HG02763 (cell line): Measurements from ENCODE around the gene C22orf31.
"Not testable (repeated sequence)": the region's sequence is repeated elsewhere in the genome, so short reads cannot be mapped to it uniquely, and the experiment has no call there.

Experiments used
- ATAC-seq: cut with Tn5 transposase; IDR thresholded peaks from one replicate; pipeline ENCODE4 v1.9.1; 2021; ENCODE audit warnings: mild to moderate bottlenecking, moderate library complexity; ENCODE audit not compliant: unreplicated experiment

The C22orf31 gene

GRCh38 chr22:29055192-29055830, 6.3 kb downstream of the C22orf31 start:
- no peak for ATAC-seq

DNA sequence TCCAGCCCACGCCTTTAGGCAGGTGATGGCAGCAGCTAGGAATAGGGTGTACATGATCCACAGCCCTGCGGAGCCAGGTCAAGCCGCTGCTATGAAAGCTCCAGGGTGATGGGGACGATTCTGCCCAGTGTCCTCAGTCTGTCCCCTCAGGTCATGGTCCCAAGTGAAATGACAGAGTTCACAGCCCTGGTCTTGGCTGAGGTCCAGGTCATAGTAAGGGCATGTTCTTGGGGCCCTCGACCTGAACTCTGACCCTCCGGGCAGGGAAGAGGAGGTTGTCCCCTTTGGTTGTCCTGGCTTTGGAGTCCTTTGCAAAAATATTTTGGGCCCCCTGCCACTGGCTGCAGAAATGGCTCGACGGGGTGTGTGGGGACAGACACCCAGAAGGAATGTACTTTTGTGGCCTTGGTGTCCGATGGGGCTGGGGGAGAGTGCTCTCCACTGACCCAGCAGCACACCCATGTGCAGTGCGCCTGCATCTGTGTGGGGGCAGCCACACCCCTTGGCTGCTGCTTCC, 7.3 kb downstream of the C22orf31 start:
- no peak for ATAC-seq

DNA sequence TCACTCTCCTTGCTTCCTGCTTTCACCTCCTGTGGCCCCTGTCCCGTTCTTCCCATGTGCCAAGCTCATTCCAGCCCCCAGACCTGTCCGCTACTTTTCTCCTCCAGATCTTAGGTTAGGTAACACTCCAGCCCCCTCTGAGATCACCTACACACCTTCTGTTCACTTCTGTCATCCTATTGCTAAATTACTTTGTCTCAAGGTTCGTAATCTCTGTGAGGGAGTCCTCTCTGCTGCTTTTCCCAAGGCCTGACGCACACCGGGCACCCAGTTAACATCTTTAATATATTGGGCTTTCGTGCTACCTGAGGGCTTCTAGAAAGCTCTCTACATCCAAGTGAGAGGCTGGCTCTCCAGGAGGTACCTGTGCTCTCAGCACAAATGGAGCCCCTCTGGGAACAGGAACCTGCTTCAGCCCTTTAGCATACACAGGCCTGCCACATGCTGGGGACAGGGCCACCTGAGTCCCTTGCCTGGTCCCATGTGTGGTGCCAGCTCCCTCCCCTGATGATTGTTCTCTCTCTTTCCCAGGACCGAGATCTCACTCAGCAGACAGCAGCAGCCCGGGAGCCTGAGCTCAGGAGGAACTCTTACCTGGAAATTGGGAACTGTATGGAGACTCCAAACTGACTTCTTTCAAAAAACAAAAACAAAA, 8.5 kb downstream of the C22orf31 start:
- no peak for ATAC-seq

- ATAC-seq, result no peak
Observed at GRCh38 chr22:29050457-29050856, 11.2 kb downstream of the C22orf31 start.

DNA sequence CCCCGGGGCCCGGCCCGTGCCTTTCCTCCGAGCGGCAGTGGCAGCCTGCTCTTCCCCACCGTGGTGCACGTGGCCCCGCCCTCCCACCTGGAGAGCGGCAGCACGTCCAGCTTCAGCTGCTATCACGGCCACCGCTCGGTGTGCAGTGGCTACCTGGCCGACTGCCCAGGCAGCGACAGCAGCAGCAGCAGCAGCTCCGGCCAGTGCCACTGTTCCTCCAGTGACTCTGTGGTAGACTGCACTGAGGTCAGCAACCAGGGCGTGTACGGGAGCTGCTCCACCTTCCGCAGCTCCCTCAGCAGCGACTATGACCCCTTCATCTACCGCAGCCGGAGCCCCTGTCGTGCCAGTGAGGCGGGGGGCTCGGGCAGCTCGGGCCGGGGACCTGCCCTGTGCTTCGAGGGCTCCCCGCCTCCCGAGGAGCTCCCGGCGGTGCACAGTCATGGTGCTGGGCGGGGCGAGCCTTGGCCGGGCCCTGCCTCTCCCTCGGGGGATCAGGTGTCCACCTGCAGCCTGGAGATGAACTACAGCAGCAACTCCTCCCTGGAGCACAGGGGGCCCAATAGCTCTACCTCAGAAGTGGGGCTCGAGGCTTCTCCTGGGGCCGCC, 11.9 kb downstream of the C22orf31 start:
- no peak for ATAC-seq

- ATAC-seq, result no peak
Observed at GRCh38 chr22:29048822-29049654, 12.6 kb downstream of the C22orf31 start.

- no peak for ATAC-seq
Observed at GRCh38 chr22:29044657-29045176, 16.9 kb downstream of the C22orf31 start.

- no peak for ATAC-seq
Observed at GRCh38 chr22:29043906-29044575, 17.6 kb downstream of the C22orf31 start.

- ATAC-seq, result no peak
Observed at GRCh38 chr22:29041408-29041807, 20.2 kb downstream of the C22orf31 start.

GRCh38 chr22:29040385-29041275, 21.0 kb downstream of the C22orf31 start:
- ATAC-seq, result no peak

DNA sequence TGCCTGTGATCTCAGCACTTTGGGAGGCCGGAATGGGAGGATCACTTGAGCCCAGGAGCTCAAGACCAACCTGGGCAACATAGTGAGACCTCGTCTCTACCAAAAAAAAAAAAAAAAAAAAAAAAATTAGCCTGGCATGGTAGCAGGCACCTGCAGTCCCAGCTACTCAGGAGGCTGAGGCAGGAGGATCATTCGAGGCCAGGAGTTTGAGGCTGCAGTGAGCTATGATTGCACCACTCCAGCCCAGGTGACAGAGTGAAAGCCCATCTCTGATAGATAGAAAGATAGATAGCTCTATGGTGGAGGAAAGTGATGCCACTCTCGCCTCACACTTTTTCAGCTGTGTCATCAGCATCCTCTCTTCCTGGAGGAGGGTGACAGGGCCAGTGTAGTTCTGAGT, 21.9 kb downstream of the C22orf31 start:
- not testable (repeated sequence) for ATAC-seq

DNA sequence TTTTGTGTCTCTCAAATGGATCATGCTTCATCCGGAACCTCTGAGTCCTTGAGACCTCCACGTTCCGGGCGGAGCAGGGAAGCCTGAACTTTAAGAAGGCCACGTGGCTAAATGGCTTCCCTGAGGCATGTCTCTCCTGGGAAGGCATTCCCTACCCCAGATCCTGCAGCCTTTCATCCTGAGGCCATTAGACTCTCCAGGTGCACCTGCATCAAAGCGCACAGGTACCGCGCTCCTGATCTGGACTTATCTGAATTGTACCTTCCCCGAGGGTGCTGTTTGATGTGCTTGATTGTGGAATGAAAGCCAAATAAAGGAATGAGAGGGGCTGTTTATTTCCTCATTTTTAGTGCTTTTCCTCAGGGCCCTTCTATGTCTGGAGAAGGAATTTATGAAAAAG, 22.5 kb downstream of the C22orf31 start:
- ATAC-seq, result no peak

DNA sequence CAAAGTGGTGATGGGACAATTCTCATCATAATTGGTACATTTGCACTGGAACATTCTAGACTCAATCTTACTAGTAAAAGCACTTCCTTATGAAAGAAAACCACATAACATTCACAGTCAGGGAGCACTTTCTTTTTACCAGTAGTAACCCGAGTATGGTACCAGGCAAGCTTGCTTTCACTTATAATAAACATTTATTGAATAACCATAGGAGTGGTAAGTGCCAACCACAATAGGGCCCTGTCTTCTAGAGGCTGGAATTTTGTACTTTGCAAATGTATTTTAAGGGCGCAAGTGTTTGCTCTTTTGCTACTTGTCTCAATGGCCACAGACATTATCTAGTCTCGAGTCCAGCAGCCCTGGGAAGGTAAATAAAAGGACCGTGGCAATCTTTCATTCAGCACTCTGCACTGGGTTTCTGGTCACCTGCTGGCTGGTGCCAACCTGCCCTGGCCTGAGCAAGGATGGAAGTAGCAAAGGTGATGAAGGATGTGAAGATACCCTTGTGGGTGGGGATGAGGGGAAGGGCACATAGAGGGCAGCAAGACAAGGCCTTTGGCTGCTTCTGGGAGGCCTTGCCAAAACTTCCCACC, 24.2 kb downstream of the C22orf31 start:
- ATAC-seq, result no peak

GRCh38 chr22:29032584-29032983, 29.0 kb downstream of the C22orf31 start:
- ATAC-seq, result no peak

- ATAC-seq, result no peak
Observed at GRCh38 chr22:29032014-29032475, 29.6 kb downstream of the C22orf31 start.

GRCh38 chr22:29031227-29032011, 30.2 kb downstream of the C22orf31 start:
- ATAC-seq, result no peak

DNA sequence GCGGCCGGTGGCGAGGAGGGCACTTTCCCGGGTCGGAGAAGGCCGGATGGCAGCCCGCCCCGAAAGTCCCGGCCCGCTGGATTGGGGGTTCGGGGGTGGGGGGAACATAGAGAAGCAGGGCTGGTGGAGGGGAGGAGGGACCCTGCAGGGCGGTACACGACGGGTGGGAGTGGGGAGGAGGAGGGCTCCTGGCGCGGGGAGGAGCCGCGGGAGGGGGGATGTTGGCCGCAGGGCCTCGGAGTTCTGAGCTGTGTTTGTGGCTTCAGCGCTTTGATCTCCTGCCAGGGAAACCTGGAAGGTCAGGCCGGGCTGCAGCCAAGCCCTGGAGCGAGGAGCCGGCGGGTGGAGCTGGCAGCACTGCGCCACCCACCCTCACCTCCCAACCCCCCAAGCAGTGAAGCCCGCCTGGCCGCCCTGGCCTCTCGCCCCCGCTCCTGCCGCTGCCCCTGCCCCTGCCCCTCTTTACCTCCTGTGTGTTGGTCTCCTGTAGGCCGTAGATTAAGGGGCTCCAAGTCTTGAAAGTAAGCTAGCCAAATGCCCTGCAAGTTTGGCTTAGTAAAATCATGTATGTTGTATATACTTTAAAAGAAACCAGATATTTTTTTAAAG, 30.9 kb downstream of the C22orf31 start:
- ATAC-seq, result no peak
